Activated naive CD4-positive, alpha-beta T cell treated with anti-CD3 and anti-CD28 coated beads, Interleukin-2, amount 50 U/mL, for 72 hours (primary cell): ENCODE results near the gene ARMCX5. TPM values are rescaled to one million over a fixed set of nuclear protein-coding genes. Genes with fewer than 3 reads are reported as not detected.
A peak's percentile ranks its signal among the peaks of the same experiment; 100 is the strongest.

Experiments
- ATAC-seq, 2 donors: fragments of 150-1000 bp; cut with Tn5 transposase; 2 replicates each; pipeline ENCODE4 v1.10.0; 2021; ENCODE audit warnings: mild to moderate bottlenecking in 2 of 2, moderate library complexity in 2 of 2
- DNase-seq, 2 donors: peaks; one replicate each; pipeline ENCODE4 v3.0.0; 2021 to 2022; ENCODE audit warnings: low spot score in 2 of 2
- H3K27ac Mint-ChIP-seq, 2 donors: one replicate each; pipeline ENCODE4 v1.8.0; 2022; ENCODE audit warnings: mild to moderate bottlenecking in 2 of 2, mixed read lengths in 2 of 2
- H3K36me3 Mint-ChIP-seq, 2 donors: one replicate each; pipeline ENCODE4 v1.8.0; 2022; ENCODE audit warnings: mixed read lengths in 2 of 2
- H3K9me3 Mint-ChIP-seq, 2 donors: one replicate each; pipeline ENCODE4 v1.8.0; 2022; ENCODE audit warnings: mixed read lengths in 2 of 2
- total RNA-seq, 2 donors: library from RNA; stranded (reverse); gene quantifications; one replicate each; pipeline ENCODE4 v1.2.3, GENCODE V29; 2022

The ARMCX5 gene
- total RNA-seq, result 1 to 10 TPM; 6.1 to 8.1 TPM

- H3K36me3 Mint-ChIP-seq, result peaks cover 9 to 21% of the 10 kb centered on the region in 2 donors
- peak; percentile 87 to 95 for ATAC-seq
These were observed at the start of gene ARMCX5 for GRCh38 chrX:102599084-102599950. ARMCX5 (plus strand) TSS chrX:102599515; CDS start chrX:102602142, 2,627 bp downstream.

GRCh38 chrX:102558607-102559006, 40.7 kb upstream of the ARMCX5 start:
- Mint-ChIP-seq H3K9me3 (no peaks in the 10 kb centered on the region), H3K36me3 (no peaks in the 10 kb centered on the region), H3K27ac (no peak overlapping the region)
- DNase-seq (no peak), ATAC-seq (peak; percentile 11 to 76)

More at GRCh38 chrX:102599084-102599950, at the start of gene ARMCX5:
- Mint-ChIP-seq H3K9me3 (no peaks in the 10 kb centered on the region), H3K27ac (peak within 1 kb of the TSS; percentile 97 to 98)
- DNase-seq, result peak; percentile 57 to 62

GRCh38 chrX:102560423-102561068, 38.8 kb upstream of the ARMCX5 start:
- H3K9me3 Mint-ChIP-seq, result no peaks in the 10 kb centered on the region
- H3K36me3 Mint-ChIP-seq, result no peaks in the 10 kb centered on the region
- no peak overlapping the region for H3K27ac Mint-ChIP-seq
- ATAC-seq, result peak; percentile 49 to 72
- DNase-seq, result no peak

- Mint-ChIP-seq H3K36me3 (peaks cover 0 to 5% of the 10 kb centered on the region in 2 donors), H3K9me3 (no peaks in the 10 kb centered on the region), H3K27ac (no peak overlapping the region)
- DNase-seq (no peak), ATAC-seq (no peak)
These were observed 18.4 kb upstream of the ARMCX5 start for GRCh38 chrX:102580891-102581290.

- no peaks in the 10 kb centered on the region for H3K9me3 Mint-ChIP-seq
- no peaks in the 10 kb centered on the region for H3K36me3 Mint-ChIP-seq
- ATAC-seq (no peak), DNase-seq (no peak)
- no peak overlapping the region for H3K27ac Mint-ChIP-seq
These were observed 5.9 kb upstream of the ARMCX5 start for GRCh38 chrX:102593367-102593766.

- Mint-ChIP-seq H3K27ac (peak overlapping the region; percentile 97 to 98), H3K36me3 (peaks cover 9 to 21% of the 10 kb centered on the region in 2 donors), H3K9me3 (no peaks in the 10 kb centered on the region)
- DNase-seq, result no peak
- ATAC-seq, result peak; percentile 5 to 25
These were observed 750 bp downstream of the ARMCX5 start for GRCh38 chrX:102599951-102600579.

GRCh38 chrX:102604327-102604726, 5.0 kb downstream of the ARMCX5 start:
- Mint-ChIP-seq H3K27ac (no peak overlapping the region), H3K36me3 (peaks cover 17% of the 10 kb centered on the region in 2 donors), H3K9me3 (no peaks in the 10 kb centered on the region)
- ATAC-seq, result no peak
- no peak for DNase-seq

GRCh38 chrX:102606115-102606514, 6.8 kb downstream of the ARMCX5 start:
- DNase-seq (no peak), ATAC-seq (no peak)
- H3K36me3 Mint-ChIP-seq, result peaks cover 18 to 26% of the 10 kb centered on the region in 2 donors
- no peak overlapping the region for H3K27ac Mint-ChIP-seq
- peaks cover 0 to 4% of the 10 kb centered on the region in 2 donors for H3K9me3 Mint-ChIP-seq

GRCh38 chrX:102610905-102611304, 11.6 kb downstream of the ARMCX5 start:
- ATAC-seq, result no peak
- H3K9me3 Mint-ChIP-seq, result peaks cover 0 to 8% of the 10 kb centered on the region in 2 donors
- DNase-seq, result no peak
- H3K36me3 Mint-ChIP-seq, result peaks cover 17 to 38% of the 10 kb centered on the region in 2 donors
- H3K27ac Mint-ChIP-seq, result no peak overlapping the region

- peaks cover 43 to 44% of the 10 kb centered on the region in 2 donors for H3K36me3 Mint-ChIP-seq
- ATAC-seq (no peak), DNase-seq (no peak)
- H3K27ac Mint-ChIP-seq, result no peak overlapping the region
- H3K9me3 Mint-ChIP-seq, result peaks cover 4 to 9% of the 10 kb centered on the region in 2 donors
These were observed 24.8 kb downstream of the ARMCX5 start for GRCh38 chrX:102624105-102624504.

GRCh38 chrX:102627640-102628039, 28.3 kb downstream of the ARMCX5 start:
- peaks cover 12 to 13% of the 10 kb centered on the region in 2 donors for H3K36me3 Mint-ChIP-seq
- H3K9me3 Mint-ChIP-seq, result no peaks in the 10 kb centered on the region
- DNase-seq (no peak), ATAC-seq (no peak)
- H3K27ac Mint-ChIP-seq, result no peak overlapping the region

GRCh38 chrX:102637561-102637960, 38.2 kb downstream of the ARMCX5 start:
- H3K36me3 Mint-ChIP-seq, result peaks cover 5 to 7% of the 10 kb centered on the region in 2 donors
- no peak for ATAC-seq
- no peak overlapping the region for H3K27ac Mint-ChIP-seq
- H3K9me3 Mint-ChIP-seq, result peaks cover 0 to 4% of the 10 kb centered on the region in 2 donors
- no peak for DNase-seq

- Mint-ChIP-seq H3K36me3 (peaks cover 11 to 17% of the 10 kb centered on the region in 2 donors), H3K27ac (peak overlapping the region in 1 of 2 donors; percentile 91), H3K9me3 (no peaks in the 10 kb centered on the region)
- ATAC-seq (no peak), DNase-seq (no peak)
These were observed 51.6 kb downstream of the ARMCX5 start for GRCh38 chrX:102650903-102651241.

GRCh38 chrX:102651242-102652011, 52.1 kb downstream of the ARMCX5 start, which contains the start of gene GPRASP1:
GPRASP1 (plus strand) TSS chrX:102651483; CDS start chrX:102653914, 2,431 bp downstream.
- ATAC-seq, result peak; percentile 45 to 74
- Mint-ChIP-seq H3K36me3 (peaks cover 11 to 17% of the 10 kb centered on the region in 2 donors), H3K27ac (peak within 1 kb of the TSS; percentile 91 to 92)

GRCh38 chrX:102652031-102652688, 52.8 kb downstream of the ARMCX5 start:
- DNase-seq (peak in 1 of 2 donors; percentile 28), ATAC-seq (peak; percentile 74 to 80)
- Mint-ChIP-seq H3K27ac (peak overlapping the region; percentile 29 to 91), H3K9me3 (no peaks in the 10 kb centered on the region), H3K36me3 (peaks cover 11 to 17% of the 10 kb centered on the region in 2 donors)

More at GRCh38 chrX:102651242-102652011, 52.1 kb downstream of the ARMCX5 start, which contains the start of gene GPRASP1:
- peak in 1 of 2 donors; percentile 10 for DNase-seq
- H3K9me3 Mint-ChIP-seq, result no peaks in the 10 kb centered on the region
